Esophagus squamous epithelium (tissue), 4 donors: Measurements from ENCODE around the gene INPP4B.

Experiments
- CTCF ChIP-seq, 6 experiments: fragments of 450-650 bp in 4 of 6; fragments of 200-600 bp in 2 of 6; sonication (generic) in 2 of 6; IDR thresholded peaks; one replicate each; pipeline ENCODE4 v1.5.1; 2016 to 2019; ENCODE audit warnings: antibody characterized with exemption in 6 of 6, mild to moderate bottlenecking in 4 of 6, moderate library complexity in 4 of 6
- POLR2A ChIP-seq, 4 donors: fragments of 450-650 bp; IDR thresholded peaks; one replicate each; pipeline ENCODE4 v1.6.1; 2017; ENCODE audit warnings: antibody characterized with exemption in 4 of 4, mild to moderate bottlenecking in 4 of 4, moderate library complexity in 3 of 4

DNA sequence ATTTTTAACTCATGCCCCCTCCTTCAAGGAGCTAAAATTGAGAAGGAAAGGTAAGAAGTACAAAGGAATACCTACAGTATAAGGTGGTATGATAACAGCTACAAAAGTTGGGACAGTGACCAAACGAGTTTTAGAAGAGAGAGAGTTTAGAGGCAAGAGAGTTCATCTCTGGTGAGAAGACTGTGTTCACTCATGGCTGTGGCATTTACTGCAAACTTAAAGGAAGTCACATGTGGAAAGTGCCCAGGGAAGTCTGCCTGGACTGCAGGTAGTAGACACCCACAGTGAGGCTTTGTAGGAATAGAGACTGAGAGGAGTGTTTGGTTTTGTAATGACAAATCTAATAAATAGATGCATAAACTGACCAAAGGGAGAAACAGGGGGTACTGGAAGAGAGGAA lies 716.2 kb downstream of the INPP4B start:
- TF ChIP-seq CTCF (IDR thresholded peaks at IDR 0.05) (no peak), POLR2A (IDR thresholded peaks at IDR 0.05) (no peak)
